ENCODE results near the gene KIF3A. TPM values are rescaled to one million over a fixed set of nuclear protein-coding genes. Genes with fewer than 3 reads are reported as not detected.

KIF3A gene
- total and polyA plus RNA-seq, 2 of the 8 experiments (the other 6 are each of a cell fraction or from before 2014, with no cell fraction given) = 3.1 to 13.1 TPM

DNA sequence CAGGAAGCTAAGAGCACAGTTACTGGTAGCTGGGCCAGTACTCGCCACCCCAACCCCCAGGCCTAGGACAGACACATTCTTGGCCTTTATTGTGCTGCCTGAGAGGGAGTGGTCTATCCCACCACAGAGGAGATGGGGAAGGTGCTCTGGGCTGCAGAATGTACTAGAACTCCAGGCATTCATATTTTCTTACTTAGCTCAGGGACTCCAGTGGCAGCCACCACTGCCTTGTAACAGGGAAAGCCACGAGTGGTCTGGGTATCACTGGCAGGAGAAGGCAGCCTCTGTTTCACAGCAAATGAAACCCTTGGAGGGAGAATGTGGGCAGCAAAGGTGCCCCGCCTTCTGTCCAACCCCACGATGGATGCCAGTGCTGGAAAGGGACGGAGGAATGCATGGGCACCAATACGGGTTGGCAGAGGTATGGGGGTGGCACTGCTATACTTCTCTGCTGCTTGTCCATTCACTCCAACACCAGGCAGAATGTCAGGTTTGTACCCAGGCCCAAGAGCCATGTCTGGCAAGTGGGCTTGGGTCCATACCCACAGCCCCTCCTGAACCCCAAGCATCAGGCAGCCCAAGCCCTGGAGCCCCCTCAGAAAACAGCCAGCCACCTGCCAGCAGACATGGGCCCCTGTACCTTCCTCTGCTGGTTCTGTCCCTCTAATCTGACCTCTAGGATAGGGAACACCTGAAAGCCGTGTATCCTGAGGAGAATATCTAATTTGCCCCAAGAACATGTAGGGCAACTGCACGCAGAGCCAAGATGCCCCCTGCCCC, 35.1 kb upstream of the KIF3A start (continued):
- no peak for TF ChIP-seq CEBPB (IDR thresholded peaks at IDR 0.05; ENCODE audit: low read depth, low read length)
- TF ChIP-seq TEAD4 (IDR thresholded peaks at IDR 0.05; ENCODE audit: low read depth, low read length) = no peak
- TF ChIP-seq, protein P1, sequence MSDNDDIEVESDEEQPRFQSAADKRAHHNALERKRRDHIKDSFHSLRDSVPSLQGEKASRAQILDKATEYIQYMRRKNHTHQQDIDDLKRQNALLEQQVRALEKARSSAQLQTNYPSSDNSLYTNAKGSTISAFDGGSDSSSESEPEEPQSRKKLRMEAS (IDR thresholded peaks at IDR 0.05) = no peak
- no peak for TF ChIP-seq FOSL1 (IDR thresholded peaks at IDR 0.05; ENCODE audit: insufficient read depth, low read depth, low read length)
- TF ChIP-seq, protein P2, sequence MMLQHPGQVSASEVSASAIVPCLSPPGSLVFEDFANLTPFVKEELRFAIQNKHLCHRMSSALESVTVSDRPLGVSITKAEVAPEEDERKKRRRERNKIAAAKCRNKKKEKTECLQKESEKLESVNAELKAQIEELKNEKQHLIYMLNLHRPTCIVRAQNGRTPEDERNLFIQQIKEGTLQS (IDR thresholded peaks at IDR 0.05; ENCODE audit: insufficient read depth, low read depth, low read length) = no peak
- TF ChIP-seq NRF1 (IDR thresholded peaks at IDR 0.05; ENCODE audit: low read depth, low read length) = no peak
